OCI-M2 (cell line): Measurements from ENCODE around the gene SGSM1.

Source experiments
- DNase-seq: peaks from one replicate; lab custom pipeline; 2025; ENCODE audit not compliant: unreplicated experiment; lab: John Stamatoyannopoulos, UW

Gene SGSM1

DNA sequence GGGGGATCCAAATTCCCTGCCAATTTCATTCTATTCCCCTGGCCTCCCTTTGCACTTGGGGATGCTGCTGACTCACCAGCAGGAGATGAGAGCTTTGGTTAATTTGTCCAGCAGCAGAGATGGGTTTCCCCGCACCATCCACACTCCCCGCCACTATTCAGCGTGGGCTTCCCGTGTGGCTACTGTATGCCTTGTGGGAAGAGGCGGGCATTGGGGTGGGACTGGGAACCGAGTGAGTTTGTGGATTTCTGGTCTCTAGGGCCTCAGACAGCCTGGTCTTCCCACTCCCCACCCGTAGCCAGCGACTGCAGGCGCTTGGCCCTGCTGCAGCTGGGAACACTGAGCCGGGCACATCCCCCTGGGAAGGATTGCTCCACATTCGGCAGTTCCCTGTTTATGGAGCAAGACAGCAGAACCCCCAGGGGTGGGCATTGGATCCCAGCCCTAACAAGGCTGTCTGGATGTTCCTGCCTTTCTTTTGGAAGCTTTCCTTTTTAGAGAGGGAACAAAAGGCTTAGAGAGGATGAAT, 169.9 kb downstream of the SGSM1 start:
- DNase-seq: no peak

DNA sequence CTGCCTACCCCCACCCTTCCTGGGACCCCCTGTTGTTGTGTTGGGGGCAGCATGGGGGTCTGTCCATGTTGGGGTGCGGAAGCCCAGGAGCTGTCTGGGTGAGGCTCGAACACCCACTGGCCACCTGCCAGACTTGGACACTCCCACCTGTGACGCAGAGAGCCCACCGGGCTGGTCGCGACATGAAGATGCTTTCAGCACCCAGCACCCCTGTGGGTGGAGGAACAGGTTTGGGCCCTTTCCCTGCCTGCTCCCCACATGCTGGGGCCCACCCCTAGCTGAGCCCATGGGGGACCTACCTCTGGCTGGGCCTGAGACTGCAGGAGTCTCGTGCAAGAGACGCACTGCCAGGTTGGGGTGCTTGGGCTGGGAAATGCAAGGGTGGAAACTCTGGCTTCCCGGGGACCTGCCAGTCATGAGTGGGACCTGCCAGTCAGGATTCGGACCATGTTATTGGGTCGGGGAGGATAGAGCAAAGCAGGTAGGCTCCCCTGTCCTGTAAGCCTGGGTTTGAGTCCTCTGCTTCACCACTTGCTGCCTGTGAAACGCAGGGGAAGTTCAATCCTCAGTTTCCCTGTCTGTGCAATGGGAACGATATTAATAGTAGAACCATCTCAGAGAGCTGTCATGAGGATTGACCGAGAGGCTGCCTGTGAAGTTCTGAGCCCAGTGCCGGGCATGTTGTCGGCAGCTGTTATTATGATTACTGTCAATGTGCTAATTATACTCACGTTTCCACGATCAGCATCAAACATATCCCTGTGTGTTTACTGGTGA, 170.6 kb downstream of the SGSM1 start:
- no peak for DNase-seq
